ENCODE measurements around the gene RAC2. TPM values are rescaled to one million over a fixed set of nuclear protein-coding genes. Genes with fewer than 3 reads are reported as not detected.
"Not testable (repeated sequence)": the region's sequence is repeated elsewhere in the genome, so short reads cannot be mapped to it uniquely, and the experiment has no call there.

The RAC2 gene
- total RNA-seq, 1 donor from 2014 or later: not detected

GRCh38 chr22:37254867-37255233 lies 10.8 kb upstream of the RAC2 start:
- DNase-seq: no peak

- DNase-seq: no peak
These were observed 10.3 kb upstream of the RAC2 start for GRCh38 chr22:37254209-37254866.

- DNase-seq: no peak
These were observed 9.1 kb upstream of the RAC2 start for GRCh38 chr22:37253126-37253660.

GRCh38 chr22:37251836-37252235 lies 7.8 kb upstream of the RAC2 start:
- not testable (repeated sequence) for DNase-seq

- DNase-seq: no peak
These were observed 5.9 kb upstream of the RAC2 start for GRCh38 chr22:37249986-37250385.

- no peak for DNase-seq
These were observed 4.2 kb upstream of the RAC2 start for GRCh38 chr22:37248251-37248650.

- DNase-seq: no peak
These were observed 1.7 kb upstream of the RAC2 start for GRCh38 chr22:37245740-37246139.

GRCh38 chr22:37244922-37245722 lies 1.1 kb upstream of the RAC2 start:
- DNase-seq: no peak

GRCh38 chr22:37243402-37244113 lies 511 bp downstream of the RAC2 start:
- no peak for DNase-seq

GRCh38 chr22:37242395-37242918 lies 1.6 kb downstream of the RAC2 start:
- DNase-seq: no peak

GRCh38 chr22:37241351-37242142 lies 2.5 kb downstream of the RAC2 start:
- DNase-seq: no peak

- no peak for DNase-seq
These were observed 3.1 kb downstream of the RAC2 start for GRCh38 chr22:37240941-37241320.

- DNase-seq: no peak
These were observed 3.7 kb downstream of the RAC2 start for GRCh38 chr22:37240240-37240940.

GRCh38 chr22:37239336-37240239 lies 4.5 kb downstream of the RAC2 start:
- DNase-seq: no peak

GRCh38 chr22:37237371-37238268 lies 6.4 kb downstream of the RAC2 start:
- no peak for DNase-seq

- no peak for DNase-seq
These were observed 8.0 kb downstream of the RAC2 start for GRCh38 chr22:37235897-37236607.

- no peak for DNase-seq
These were observed 9.0 kb downstream of the RAC2 start for GRCh38 chr22:37234736-37235711.
